ENCODE results near the gene BMP2.

Gene BMP2

DNA sequence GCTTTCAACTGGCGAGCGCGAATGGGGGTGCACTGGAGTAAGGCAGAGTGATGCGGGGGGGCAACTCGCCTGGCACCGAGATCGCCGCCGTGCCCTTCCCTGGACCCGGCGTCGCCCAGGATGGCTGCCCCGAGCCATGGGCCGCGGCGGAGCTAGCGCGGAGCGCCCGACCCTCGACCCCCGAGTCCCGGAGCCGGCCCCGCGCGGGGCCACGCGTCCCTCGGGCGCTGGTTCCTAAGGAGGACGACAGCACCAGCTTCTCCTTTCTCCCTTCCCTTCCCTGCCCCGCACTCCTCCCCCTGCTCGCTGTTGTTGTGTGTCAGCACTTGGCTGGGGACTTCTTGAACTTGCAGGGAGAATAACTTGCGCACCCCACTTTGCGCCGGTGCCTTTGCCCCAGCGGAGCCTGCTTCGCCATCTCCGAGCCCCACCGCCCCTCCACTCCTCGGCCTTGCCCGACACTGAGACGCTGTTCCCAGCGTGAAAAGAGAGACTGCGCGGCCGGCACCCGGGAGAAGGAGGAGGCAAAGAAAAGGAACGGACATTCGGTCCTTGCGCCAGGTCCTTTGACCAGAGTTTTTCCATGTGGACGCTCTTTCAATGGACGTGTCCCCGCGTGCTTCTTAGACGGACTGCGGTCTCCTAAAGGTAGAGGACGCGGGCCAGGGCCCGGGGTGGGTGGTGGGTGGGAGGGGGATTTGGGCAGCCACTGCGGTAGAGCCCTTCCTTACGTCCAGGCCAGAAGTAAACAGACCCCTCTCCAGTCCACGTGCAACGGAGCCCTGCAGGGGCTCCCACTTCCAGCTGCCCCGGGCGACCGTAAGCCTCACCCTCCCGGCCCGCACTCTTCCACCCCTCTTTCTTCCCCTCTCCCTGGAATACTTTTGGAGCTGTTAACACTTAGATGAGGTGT lies 998 bp downstream of the BMP2 start:
- DNase-seq = peak; percentile 18

DNA sequence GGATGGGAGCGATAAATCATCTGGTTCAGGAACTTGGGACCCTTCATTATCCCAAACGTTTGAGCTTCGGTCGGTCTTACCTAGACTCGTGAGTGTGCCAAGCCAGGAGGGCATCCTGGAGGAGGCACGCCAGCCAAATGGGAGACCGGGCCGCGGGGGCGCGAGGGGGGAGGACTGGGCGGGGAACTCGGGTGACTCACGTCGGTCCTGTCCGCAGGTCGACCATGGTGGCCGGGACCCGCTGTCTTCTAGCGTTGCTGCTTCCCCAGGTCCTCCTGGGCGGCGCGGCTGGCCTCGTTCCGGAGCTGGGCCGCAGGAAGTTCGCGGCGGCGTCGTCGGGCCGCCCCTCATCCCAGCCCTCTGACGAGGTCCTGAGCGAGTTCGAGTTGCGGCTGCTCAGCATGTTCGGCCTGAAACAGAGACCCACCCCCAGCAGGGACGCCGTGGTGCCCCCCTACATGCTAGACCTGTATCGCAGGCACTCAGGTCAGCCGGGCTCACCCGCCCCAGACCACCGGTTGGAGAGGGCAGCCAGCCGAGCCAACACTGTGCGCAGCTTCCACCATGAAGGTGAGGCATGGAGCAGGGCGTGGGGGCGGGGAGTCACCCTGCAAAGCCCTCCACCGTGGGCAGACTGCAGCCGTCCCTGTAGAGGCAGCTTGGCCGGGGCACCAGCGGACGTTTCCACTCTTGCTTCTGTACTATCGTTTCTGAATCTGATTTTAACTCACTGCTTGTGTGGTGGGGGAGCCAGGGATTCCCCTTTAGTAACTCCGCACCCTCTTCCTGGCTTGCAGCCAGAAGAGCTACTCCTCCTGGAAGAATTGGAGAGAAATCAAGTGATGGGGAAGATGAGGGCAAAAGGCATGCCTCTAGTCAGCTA lies 2.7 kb downstream of the BMP2 start:
- peak; percentile 55 for DNase-seq

DNA sequence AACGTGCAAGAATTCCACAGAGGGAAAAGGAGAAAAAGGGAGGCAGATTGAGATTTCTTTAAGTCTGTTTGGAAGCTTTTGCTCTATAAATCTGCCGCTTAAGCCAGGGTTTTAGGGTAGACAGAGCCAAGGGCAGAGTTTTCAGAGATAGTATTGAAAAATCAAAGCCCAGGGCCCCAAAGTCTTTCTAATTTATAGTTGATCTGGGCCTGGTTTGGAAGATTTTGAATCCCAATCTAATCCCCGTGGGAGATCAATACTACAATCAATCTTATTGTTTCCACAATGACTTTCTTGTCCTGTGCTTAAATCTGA lies 3.3 kb downstream of the BMP2 start:
- DNase-seq = no peak

DNA sequence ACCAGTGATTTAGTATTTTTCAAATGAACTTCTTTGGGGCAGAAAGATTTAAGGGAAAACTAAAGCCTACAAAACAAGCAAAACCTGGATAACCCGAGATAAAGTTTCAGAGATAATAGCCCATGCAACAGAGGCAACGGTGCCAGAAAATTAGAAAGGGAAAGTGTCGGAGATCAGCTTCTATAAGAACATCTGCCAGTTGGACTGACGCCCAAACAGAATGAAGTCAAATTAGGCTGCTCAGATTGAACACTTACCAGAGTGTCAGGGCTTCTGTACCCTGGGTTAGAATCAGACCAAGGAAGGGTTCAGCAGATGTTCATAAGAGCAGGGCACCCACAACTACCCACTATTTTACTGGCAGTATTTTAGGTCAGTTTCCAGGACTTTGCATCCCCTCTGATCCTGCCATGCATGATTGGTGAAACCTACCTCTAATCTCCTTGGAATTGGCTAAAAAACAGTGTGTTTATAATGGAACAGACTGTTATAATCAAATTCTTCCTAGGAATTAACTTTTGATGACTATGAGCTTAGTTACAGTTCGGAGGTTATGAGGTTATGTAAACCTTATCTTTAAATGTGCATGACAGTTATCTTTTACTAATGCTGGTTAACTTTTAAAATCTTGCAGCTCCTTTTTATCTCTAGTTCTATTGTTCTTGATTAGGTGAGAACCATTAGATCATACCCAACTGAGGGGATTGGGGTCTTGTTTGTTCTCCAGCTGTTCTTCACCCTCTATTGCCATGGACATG lies 13.1 kb downstream of the BMP2 start:
- no peak for DNase-seq

DNA sequence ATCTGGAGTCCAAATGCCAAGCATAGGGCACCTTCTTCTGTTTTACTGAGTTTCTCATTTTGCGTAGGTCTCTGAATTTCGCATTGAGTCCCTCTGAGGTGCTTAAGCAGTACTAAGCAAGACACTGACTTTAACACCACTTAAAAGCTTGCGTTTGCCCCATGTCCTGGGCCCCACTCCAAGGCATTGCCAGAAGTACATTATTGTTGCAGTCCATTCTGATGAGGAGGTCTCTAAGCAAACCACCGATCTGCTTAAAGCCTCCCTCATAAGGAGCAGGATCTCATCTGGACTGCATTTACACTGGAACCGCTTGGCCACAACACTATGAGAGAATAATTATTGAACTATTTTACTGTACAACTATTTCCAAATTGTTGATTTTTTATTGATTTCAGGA lies 16.3 kb downstream of the BMP2 start:
- DNase-seq = peak; percentile 54

DNA sequence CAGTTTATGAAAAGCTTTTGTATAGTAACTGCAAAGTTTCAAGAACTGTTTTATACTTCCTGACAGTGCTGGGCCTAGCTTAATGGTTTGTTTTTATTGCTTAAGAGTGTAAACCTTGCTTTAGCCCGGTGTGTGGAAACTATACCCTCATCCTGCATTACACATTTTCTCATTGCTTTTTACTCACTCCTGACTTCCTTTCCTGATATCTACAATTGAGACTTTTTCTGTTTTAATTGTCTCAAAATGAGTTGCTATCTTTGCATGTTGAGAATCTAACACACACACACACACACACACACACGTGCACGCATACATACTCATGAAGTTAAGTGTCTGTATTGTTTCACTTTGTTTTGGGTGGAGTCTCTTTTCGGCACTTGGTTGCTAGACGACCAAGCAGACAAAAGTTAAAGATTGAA lies 16.7 kb downstream of the BMP2 start:
- DNase-seq = peak; percentile 22

DNA sequence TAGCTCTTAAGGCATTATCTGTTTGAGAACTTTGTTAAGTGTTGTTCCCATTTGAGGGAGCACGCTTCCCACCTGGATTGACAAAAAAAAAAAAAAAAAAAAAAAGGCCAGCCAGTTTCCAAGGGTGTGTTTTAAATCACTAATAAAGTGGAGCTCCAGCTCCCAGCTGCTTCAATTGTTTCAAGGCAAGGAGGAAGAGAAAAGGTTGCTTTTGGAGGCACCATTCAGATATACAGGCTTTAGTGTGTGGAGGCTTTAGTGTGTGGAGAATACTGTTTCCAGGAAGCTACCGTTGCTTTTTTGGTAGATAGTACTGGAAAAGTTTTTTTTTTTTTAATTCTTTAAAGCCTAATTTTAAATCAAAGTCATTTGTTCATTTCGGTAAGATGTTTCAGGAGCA lies 17.3 kb downstream of the BMP2 start:
- no peak for DNase-seq

DNA sequence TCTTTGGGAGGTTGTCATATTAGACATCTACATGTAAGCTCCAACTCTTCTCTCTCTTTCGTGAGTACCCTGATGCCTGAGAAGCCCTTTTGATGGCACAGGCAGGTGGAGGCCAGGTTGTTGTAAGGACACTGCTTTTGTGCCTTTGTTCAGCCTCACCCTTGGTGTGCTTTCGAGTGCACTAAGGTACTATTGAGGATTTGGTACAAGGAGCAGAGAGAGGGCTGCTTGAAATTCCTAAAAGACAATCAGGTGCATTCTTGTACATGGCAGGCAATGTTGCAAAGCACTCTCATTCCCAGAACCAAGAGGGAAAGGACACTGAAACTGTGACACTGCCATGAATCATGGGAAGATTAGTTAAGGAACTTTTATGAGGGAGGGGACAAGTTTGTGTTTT lies 19.1 kb downstream of the BMP2 start:
- DNase-seq = no peak

DNA sequence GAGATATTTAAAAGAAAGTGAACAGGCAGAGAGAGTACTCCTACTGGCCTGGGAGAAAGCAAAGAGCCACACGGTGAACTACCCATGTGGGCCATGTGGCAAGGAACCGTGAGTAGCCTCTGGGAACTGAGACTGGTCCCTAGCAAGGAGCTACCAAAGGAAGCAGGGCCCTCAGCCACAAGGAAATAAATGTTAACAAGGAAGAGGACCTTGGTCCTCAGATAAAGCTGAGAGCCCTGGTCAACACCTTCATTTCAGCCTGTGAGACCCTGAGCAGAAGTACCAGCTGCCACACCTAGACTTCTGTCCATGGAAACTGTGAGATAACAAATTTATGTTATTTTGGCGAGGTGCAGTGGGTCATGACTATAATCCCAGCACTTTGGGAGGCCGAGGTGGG lies 25.3 kb downstream of the BMP2 start:
- DNase-seq = no peak

DNA sequence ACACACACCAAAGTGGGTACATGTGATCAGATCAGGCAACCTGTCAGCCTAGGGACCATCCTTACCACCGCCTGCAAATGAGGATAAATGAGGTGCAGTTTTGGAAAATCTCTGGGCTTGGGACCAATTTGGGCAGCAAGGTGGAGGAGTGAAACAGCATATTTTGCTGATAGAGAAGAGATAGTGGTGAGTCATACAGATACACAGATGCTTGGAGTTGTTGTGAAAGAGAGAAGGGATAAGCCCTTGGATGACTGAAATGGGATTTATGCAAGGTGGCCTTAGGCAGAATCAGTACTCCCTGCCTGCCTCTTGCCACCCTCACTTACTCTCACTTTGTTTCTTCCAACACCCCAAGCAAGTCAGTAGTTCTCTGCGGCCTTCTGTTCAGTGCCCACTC lies 34.7 kb downstream of the BMP2 start:
- no peak for DNase-seq

DNA sequence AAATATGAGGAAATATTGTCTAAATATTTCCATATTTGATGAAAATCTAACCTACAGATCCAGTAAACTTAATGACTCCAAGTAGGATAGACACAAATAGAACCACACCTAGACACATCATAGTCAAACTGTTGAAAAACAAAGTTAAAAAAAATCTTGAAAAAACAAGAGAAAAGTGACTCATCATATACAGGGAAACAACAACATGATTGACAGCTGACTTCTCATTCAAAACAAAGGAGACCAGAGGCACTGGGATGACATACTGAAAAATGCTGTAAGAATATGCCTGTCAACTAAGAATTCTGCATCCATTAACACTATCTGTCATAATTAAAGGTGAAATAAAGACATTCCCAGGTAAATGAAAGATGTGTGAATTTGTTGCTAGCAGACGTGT lies 38.8 kb downstream of the BMP2 start:
- no peak for DNase-seq

DNA sequence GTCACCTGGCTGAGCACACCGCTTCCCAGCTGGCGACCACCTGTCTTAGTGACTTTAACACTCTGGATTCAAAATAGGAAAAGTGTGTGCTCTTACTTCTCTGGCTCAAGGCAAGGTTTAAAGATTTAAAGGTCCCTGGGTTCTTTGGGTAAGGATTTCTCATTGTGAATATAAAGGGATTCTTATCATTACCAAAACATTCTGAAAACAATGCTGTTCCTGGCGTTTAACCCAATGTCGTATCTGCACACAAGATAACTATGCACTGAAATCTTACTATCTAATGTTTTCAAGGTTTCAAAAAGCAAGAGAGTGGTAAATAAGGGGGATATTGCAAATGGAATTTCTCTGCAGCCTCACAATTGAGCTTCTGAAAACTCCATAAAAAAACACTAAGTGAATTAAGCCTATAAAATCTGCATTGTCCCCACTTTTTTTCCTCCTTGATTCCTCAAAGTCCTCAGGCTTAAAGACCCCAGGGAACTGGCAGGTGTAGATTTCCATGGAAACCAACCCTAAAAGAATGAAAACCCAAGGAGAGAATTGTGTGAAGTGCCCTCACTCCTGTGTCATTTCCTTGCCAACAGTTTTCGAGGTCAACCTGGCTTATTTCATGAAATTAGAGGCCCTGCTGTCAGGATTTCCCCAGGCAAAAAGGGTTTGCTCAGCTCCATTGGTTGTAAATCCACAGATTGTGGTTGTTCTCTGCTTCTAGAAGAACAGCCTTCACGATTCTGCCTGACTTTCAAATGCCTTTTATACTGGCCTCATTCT lies 44.0 kb downstream of the BMP2 start:
- no peak for DNase-seq

DNA sequence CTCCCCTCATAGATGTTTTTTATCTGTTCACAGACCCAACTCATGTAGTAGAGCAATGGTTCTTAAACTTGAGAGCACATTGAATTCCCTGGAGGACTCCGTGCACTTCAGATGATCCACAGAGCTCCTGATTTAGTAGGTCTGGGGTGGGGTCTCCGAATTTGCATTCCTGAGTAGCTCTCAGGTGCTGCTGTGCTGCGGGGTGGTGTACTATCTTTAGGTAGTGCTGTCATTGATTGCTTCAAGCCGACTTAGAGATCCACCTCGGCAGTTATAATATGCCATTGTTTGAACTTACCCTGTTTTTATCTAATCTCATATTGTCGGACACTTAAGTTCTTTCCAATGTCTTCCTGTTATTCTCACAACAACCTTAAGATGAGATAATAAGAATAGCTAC lies 45.0 kb downstream of the BMP2 start:
- DNase-seq = no peak

DNA sequence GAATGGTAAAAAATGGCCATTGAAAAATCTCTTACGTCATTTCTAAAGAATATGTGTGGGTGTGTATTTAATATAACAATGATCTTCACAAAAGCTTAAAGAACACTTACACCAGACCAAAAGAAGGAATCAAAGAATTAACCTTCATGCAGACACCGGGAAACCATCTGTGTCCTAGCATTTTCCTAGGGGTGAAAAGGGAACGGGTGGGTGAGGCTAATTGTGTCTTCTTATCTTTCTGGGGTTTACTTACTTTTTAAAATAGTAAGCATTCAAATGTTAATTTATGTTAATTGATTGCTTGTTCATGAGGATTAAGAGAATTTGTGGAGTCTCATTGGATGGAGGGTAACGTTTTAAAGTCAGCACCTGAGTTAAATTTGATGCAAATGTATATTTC lies 47.5 kb downstream of the BMP2 start:
- DNase-seq = no peak

DNA sequence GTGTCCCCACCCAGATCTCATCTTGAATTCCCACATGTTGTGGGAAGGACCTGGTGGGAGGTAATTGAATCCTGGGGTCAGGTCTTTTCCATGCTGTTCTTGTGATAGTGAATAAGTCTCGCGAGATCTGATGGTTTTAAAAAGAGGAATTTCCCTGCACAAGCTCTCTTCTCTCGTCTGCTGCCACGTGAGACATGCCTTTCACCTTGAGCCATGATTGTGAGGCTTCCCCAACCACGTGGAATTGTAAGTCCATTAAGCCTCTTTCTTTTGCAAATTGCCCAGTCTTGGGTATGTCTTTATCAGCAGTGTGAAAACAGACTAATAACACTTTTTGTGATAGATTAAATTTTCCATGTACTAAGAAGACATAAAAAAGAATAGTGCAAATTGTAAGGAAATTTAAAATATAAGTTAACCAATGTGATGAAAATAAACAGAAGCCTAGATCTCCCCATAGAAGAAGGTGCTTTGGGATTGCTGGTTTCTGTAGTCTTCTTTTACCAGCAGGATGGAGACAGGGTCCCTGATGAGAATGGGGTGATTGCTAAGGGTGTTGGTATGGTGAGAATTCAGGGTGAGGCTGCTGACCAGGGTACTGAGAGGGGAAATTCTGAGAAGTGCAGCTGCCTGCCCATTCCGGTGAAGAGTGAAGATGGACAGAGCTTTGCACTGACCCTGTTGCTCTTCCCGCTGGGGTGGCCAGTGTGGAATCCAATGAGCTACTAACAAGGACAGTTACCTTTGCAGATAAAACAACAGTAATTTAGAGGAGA lies 50.7 kb downstream of the BMP2 start:
- DNase-seq = no peak

DNA sequence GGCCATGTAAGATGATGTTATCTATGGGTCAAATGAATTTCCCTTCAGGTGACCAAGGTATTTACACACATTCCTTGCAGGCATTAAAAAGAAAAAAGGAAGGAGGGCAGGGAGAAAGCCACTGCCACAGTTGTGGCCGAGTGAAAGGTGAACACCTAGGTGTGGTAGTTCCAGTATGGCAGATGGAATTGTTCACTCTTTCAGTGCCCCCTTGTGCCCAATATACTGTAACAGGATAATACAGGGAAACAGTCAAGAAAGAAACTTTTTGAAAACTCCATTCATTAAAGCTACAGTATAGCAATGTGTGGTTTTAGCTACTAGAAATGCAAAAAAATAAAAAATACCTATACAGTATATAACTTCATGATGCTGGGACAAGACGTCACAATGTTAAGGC lies 52.1 kb downstream of the BMP2 start:
- DNase-seq = no peak

DNA sequence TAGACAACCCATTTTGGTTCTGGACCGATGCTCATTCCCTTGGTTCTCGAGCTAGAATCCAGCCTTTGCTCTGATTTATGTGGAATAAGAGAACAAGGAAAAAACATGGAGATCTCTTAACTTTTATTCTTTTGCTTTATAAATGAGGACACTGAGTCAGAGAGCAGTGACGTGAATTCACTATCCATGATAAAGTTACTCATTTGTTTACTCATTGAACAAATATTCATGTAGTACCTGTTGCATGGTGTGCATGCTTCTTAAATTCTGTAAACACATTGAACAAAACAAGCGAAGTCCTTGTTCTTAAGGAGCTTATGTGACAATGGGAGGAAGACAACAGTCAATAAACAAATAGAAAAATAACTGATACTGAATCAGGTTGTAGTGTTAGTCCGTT lies 56.9 kb downstream of the BMP2 start:
- no peak for DNase-seq

DNA sequence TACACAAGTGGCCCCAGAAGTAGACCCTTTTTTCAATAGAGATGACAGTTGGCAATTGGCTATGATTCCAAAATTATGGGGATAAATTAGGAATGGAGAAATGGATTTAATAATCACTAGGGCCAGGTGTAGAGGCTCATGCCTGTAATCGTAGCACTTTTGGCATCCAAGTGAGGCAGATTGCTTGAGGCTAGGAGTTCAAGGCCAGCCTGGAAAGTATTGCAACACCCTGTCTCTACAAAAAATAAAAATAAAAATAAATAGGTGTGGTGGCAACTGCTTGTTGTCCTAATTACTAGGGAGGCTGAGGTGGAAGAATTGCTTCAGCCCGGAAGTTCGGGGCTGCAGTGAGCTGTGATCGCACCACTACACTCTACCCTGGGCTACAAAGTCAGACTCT lies 60.0 kb downstream of the BMP2 start:
- no peak for DNase-seq

DNA sequence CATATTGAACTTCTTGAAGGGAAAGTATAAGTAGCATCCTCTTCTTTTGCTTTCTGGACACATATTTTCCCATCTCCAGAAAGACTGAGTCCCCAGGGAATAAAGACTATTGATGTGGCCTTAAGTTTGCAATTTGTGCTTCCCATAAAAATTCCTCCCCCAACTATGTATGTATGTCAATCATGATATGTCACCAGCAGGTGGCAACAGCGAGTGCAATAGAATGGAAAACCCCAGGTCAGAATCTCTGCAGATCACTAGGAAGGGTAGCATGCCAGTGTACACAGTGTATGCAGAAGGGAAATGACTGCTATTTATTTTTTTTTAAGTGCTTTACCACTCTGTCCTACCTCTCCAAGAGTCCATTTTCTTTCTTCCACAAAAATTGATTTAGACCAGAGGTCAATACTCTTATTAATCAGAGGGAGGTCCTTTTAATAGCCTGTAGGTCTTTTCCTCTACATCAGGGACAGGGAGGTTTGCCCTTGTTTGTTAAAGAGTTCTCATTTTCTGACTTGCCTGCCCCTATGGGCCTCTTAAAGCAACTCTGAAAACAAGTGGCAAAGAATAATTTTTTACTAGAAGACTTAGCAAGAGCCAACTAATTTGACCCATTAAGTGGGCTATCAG lies 61.4 kb downstream of the BMP2 start:
- peak; percentile 53 for DNase-seq

DNA sequence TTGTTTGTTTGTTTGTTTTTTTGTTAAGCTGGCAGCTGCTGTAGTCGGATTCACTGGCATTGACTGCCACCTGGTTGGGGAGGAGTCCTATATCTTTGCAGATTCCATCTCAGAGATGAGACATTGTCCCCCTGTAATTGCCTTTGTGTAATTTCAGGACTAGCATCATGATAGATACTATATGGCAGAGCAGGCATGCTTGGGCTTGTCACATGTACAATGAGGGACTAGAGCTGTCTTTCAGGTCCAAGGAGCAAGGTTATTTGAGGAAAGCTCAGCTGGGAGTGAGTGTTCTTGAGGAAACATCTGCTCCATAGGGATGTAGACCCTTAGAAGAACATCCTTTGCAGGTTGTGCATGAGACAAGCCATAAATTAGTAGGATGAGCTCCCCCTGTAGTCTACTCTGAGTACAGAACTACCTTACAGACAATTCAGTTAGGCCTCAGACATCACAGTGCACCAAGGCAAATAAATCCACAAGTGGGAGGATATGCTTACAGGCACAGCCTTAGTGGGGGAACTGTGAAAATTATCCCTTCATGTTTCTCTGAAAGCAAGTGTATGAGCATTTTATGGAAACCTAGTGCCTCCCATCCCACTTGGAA lies 62.1 kb downstream of the BMP2 start:
- no peak for DNase-seq

Data from fibroblast of skin of abdomen (primary cell).